ENCODE results near the gene CFAP47.

GRCh38 chrX:36357855-36358254, 438.3 kb downstream of the CFAP47 start:
- no peak for TF ChIP-seq POLR2AphosphoS5 (IDR thresholded peaks at IDR 0.05; ENCODE audit: borderline replicate concordance, low read depth, low read length)
- no peak for TF ChIP-seq EZH2 (IDR thresholded peaks at IDR 0.05)
- TF ChIP-seq FOXP2 (optimal IDR thresholded peaks at IDR 0.05; ENCODE audit: control extremely low read depth, extremely low read length, insufficient read depth): no peak
